Activated CD8-positive, alpha-beta memory T cell treated with anti-CD3 and anti-CD28 coated beads for 1 hour (primary cell): ENCODE results near the gene POLR1B.
"Not testable (repeated sequence)": the region's sequence is repeated elsewhere in the genome, so short reads cannot be mapped to it uniquely, and the experiment has no call there.

Experiments
- DNase-seq, 2 donors: peaks; one replicate each; pipeline ENCODE4 v3.0.0-alpha.2; 2020; ENCODE audit warnings: low read depth in 1 of 2; ENCODE audit errors: extremely low read depth in 1 of 2

POLR1B gene

DNA sequence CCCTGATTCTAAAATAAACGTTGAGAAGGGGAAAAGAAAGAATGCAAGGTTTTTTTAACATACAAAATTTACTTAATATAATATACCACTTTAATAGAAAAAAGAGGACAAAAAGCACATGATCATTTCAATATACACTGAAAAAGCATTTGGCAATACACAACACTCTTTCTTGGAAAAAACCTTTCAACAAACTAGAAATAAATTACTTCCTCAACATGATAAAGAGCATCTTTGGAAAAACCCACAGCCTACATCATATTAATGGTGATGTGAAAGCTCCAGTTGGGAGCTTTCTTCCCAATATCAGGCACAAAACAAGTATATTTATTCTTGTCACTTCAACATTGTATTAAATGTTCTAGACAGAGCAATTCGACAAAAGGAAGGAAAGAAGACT, 3.0 kb upstream of the POLR1B start:
- no peak for DNase-seq

DNA sequence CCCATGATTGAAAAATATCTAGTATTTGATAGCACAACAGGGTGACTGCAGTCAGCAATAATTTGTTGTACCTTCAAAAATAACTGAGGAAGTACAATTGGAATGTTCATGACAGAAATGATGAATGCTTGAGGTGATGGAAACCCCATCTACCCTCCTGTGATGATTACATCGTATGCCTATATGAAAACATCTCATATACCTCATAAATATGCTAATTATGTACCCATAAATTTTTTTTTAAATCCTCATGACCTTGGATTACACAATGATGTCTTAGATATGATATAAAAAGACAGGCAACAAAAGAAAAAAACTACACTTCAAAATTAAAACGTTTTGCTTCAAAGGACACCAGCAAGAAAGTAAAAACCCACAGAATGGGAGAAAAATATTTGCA, 1.4 kb upstream of the POLR1B start:
- DNase-seq = no peak

DNA sequence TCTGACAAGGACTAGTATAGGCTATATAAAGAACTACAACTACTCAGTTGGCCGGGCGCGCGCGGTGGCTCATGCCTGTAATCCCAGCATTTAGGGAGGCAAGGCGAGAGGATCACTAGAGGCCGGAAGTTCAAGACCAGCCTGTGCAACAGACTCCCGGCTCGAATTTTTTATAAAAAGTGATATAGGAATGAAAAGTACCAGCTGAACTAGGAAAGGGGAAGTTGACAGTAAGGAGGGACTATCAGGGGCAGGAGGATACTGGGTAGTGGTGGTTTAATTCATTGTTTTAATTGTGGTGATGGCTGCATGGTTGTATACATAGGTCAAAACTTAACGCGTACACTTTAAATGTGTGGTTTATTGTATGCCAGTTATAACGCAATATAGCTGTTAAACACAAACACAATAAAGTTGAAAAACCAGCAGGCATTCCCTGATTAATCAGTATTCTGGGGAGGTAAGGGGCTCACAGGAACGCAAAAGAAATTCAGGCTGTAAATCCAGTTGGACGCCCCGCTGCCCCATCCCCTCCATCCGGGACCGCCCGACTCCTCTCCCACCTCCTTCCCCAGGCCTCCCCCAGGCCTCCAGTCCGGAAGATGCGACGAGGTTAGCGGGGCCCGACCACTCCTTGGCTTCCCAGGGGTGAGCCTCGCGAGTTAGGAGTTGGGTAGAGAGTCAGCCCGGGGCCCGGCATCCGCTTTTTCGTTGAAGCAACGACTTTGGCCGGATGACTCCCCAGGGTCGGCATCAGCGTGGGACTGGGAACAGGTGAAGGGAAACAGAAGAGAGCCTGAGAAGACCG, 746 bp upstream of the POLR1B start:
- DNase-seq = peak; percentile 31 to 51

DNA sequence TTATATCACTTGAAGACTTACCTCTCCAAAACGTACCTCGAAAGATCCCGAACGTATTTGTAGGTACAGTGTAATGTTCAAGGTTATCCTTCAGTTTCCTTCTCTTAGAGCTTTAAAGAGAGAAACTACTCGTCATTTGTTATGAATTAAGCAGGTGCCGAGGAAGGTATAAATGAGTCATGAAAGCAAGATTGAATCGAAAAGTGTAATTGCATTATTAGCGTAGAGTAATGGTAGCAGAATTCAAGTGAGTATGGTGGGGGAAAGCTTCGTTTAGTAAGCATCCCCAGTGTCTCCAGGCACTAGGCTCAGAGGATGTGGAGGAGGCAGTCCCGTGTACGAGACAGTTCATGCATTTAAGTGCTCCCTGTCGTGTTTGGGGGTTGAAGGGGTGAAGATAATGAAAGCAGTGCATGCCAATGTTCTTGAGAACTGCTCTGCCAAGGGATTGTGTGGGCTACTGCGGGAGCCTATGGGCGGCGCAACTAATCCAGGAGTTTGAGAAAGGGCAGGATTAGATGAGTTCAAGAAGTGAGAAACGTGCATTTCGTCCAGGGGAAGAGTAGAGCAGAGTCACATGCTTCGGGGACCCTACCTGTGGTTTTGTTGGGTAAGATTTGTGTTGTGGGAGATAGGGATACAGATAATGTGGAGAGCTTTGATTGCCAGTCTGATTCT, 858 bp downstream of the POLR1B start:
- DNase-seq = no peak

DNA sequence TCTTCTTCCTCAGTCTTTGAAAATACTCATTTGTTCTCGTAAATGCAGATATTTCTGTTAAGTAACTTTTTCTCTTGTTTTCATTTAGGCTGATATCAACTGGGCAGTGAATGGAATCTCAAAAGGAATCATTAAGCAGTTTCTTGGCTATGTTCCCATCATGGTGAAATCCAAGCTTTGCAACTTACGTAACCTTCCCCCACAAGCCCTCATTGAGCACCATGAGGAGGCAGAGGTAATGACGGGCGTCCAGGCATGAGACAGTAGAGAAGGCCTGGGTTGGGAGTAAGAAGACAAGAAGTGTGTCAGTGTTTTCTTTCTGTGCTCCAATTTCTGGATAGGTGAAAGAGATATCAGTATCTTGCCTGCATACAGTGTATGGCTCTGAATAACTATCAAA, 5.1 kb downstream of the POLR1B start:
- no peak for DNase-seq

DNA sequence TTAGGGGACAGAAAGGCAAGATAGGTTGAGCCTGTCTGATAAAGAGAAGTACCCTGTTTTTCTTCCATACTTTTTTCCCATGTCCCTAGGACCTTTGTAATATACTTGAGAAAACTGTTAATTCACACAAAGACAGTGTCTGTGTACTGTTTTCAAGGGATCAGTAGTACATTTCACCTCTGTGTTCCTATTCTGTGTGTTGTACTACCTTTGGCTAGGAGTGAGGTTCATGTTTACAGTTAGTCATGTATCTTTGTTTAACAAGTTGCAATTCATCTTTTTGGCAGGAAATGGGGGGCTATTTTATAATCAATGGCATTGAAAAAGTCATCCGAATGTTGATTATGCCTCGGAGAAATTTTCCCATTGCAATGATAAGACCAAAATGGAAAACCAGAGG, 6.7 kb downstream of the POLR1B start:
- no peak for DNase-seq

DNA sequence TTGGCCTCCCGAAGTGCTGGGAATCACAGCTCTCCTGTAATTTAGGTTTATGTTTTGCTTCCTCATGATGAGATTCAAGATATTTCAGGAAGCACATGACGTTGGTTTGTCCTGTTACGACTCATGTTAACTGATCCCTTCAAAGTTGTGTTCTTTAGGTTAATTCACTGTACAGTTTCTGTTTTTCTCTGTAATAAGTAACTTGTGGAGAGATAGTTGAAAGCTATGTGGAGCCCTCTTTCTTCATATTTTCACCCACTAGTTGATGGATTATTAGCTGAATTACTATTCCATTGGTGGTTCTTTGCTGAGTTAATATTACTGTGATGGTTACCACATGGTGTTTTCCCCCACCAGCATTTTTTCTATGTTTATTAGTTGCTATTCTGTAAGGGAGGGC, 23.8 kb downstream of the POLR1B start:
- DNase-seq = no peak

DNA sequence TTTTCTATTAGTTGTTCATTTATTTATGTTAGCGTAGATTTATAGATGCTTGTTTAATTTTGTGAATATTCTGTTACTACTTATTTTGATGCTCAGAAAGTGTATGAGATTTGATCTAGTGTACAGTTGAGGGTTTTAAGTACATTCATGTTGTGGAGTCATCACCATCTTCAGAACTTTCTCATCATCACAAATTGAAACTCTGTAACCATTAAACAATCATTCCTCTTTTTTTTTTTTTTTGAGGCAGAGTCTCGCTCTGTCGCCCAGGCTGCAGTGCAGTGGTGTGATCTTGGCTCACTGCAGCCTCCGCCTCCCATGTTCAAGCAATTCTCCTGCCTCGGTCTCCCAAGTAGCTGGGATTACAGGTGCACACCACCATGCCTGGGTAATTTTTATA, 24.2 kb downstream of the POLR1B start:
- not testable (repeated sequence) for DNase-seq

DNA sequence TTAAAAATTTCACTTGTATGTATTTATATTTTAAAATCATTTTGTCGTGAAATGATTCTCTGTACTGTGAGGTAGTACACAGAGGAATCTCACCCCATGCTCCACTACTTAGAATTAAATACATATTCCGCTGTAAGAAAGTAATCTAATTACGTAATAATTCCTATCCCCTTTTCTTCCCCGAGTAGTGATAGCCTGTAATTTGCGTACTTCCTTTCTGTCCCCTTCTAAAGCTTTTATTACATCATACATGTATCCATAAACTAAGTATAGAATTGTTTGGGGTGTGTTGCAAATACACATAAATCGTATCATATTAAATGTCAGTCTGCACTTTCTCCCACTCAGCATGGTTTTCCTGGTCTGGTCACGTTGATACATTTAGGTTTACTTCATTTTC, 29.7 kb downstream of the POLR1B start:
- DNase-seq = no peak

DNA sequence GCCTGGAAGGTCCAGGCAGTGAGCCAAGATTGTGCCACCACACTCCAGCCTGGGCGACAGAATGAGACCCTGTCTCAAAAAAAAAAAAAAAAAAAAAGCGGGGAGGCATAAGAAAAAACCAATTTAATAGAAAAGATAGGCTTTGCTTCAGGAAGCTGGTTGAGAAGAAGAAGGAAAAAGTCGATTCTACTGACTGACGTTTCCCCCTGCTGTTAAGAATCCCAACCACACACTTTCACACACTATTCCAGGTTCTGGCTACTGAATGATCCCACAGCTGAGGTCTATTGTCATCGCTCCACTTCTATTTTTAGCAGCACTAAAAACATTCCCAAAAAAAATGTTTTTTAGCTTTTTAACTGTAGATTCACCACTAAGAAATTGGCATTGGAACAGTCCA, 35.5 kb downstream of the POLR1B start:
- DNase-seq = no peak

DNA sequence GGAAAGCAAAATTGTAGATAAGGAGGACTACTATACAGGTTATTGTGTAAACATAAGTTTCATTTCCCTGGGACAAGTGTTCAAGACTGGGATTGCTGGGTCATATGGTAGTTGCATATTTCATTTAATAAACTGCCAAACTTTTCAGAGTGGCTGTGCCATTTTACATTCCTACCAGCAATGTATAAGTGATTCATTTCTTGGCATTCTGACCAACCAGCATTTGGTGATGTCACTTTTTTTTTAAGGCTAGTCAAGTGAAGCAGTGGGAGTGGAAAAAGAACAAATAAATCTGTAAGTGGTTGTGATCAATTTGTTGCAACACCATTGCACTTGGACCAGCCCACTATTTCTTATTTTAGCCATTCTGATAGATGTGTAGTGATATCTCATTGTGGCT, 37.0 kb downstream of the POLR1B start:
- DNase-seq = no peak

DNA sequence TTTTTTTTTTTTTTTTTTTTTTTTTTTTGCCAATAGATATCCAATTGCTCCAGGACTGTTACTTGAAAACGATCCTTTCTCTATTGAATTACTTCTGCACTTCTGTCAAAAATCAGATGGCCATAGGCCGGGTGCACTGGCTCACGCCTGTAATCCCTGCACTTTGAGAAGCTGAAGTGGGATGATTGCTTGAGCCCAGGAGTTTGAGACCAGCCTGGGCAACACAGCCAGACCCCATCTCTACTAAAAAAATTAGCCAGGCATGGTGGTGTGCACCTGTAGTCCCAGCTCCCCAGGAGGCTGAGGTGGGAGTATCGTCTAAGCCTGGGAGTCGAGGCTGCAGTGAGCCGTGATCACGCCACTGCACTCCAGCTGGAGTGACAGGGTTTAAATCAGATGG, 37.8 kb downstream of the POLR1B start:
- no peak for DNase-seq

DNA sequence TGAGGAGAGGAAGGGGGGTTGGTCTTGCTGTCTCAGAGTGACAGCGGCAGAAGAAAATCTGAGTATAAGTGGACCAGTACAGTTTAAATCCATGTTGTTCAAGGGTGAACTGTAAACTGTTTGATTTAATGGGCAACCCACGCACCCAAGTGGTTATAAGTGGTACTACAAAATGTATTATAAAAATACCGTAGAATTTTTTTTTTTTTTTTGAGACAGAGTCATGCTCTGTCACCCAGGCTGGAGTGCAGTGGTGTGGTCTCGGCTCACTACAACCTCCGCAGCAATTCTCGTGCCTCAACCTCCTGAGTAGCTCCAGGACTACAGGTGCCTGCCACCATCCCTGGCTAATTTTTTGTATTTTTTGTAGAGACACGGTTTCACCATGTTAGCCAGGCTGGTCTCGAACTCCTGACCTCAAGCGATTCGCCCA, 40.1 kb downstream of the POLR1B start:
- no peak for DNase-seq

DNA sequence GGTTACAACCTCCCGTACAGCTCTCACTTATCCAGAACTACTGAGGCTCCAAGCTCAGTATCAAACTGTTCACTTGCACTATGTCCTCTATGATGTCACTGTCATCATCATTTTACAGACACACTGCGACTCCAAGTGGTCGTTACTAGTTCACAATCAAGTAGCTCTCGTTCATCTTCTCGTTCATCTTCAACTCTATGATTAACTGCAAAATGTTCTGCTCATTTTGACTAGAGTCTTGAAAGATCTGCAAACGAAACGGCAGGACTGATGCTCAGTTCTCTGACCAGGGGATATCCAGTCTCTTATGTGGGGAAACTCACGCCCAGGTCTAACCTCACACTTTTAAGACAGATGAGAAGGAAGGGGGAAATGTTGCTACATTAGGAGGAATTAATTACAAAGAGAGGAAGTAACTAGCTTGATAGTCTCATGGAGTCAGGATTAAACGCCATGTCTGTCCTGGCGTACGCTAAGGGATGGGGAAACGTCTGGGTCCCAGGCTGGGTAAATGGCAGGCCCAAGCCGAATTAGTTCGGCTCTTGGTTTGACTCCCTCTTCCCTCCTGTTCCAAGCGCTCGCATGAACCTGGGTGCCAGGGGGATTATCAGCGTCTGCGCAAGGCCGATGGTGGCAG, 41.4 kb downstream of the POLR1B start:
- peak in 1 of 2 donors; percentile 8 for DNase-seq

DNA sequence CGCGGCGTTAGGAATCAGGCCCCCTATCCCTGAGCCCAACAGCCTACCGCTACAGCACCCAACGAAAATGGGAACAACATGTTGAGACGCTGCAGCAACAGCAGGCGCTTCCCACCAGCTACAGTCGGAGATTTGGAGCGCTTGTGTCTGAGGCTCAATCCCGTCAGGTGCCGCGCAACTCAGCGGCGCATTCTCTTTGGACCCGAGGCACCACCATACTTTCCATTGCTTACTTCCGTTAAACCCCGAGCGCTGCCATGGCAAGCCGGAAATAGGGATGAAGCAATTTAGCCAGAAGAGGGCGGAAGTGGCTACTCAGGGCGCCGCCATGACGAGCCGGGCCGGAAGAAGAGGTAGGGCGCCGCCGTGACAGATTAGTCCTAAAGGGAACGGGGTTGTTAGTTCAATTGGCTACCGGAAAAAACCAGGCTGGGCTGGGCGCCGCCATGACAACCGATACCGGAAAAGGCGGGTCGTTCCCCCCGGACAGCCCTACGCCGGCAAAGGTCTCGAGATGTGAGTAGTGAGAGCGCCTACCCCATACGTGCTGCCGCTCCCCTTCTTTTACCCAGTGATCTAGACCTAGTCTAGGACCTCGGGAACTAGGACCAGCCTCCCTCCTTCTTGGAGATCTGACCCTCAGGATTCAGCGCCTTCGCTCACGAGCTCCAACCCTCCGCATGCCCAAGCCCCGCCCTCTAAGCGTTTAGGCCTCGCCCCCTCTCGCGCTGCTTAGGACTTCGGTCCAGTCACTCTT, 42.0 kb downstream of the POLR1B start, which contains the start of gene CHCHD5:
TSS of gene CHCHD5 (plus strand) at position 476 of the 757 bp plus-strand sequence. CDS start at position 515, 39 bp downstream.
- DNase-seq = peak; percentile 81 to 85

DNA sequence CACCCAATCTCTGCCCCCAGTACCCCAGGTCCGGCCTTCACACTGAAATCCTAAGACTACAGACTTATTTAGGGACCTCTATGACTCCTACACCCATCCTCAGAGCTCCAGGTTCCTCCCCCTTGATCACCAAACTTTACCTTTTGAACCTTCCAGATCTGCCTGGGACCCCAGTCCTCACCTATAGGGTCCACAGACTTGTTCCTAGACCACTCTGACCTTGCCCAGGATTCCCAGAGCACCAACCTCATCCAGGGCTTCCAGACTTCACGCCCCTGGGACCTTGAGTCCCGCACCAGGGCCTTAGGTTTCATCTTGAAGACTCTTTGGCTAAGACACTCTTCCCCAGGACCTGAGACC, 42.6 kb downstream of the POLR1B start:
- no peak for DNase-seq

DNA sequence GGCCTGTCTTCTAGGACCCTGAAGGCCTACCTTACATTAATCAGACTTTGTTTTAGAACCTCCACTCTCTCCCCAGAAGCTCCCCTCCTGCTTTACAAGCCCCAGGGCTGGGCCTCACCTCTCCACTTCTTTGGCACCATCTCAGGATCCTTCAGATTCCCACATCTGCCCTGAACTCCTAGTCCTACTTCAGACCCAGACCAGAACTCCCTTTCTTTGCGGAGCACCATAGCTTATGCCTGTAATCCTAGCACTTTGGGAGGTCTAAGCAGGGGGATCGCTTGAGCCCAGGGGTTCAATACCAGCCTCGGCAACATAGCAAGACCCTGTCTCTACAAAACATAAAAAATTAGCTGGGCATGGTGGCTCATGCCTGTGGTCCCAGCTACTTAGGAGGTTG, 43.1 kb downstream of the POLR1B start:
- DNase-seq = no peak

DNA sequence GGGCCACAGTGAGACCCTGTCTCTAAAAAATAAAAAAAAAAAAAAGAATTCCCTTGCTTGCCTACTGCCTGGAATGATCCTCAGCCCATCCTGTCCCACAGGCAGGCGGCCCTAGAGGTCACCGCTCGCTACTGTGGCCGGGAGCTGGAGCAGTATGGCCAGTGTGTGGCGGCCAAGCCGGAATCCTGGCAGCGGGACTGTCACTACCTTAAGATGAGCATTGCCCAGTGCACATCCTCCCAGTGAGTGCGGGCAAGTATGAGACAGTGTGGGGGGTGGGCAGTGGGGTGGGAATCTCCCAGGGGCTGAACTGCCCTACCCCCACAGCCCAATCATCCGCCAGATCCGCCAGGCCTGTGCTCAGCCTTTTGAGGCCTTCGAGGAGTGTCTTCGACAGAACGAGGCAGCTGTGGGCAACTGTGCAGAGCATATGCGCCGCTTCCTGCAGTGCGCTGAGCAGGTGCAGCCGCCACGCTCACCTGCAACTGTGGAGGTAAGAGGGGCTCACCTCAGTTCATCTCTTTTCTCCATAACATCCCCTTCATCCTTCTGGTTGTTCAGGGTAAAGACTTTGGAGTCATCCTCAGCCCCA, 43.7 kb downstream of the POLR1B start:
- no peak for DNase-seq

DNA sequence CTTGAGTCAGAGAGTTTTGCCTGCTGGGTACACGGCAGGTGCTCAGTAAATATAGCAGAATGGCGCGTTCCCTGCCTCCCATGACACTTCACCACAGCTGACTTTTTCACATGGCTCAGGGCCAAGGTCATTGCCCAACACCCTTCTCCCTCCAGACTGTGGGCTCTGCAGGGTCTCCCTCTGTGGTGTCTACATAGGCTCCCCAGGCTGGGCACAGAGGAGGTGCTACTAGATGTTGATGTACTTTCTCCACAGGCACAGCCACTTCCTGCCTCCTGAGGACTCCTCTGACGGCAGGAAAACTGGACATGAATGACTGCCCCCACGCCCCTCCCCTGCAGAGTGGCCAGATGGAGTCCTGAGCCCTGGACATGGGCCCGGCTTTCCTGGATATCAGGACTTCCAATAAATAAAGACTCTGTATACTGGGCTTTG, 46.4 kb downstream of the POLR1B start:
- DNase-seq = no peak

DNA sequence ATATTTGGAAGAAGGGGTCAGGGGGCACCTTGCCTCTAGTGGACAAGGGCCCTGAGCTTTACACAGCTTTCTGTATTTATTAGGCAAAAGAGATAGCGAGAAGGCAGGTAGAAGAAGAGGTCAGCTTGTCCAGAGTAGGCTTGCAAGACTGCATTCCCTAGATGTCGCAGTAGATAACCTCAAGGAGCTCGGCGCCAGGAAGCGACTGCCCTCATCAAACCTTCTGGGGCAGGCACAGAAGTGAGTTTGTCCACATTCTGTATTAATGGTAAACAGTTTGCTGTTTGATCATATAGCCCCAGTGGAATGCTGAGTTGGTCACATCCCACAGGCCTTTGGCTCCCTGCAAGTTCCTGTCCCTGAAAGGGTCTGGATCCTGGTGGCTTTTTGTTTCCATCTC, 49.1 kb downstream of the POLR1B start:
- DNase-seq = no peak

DNA sequence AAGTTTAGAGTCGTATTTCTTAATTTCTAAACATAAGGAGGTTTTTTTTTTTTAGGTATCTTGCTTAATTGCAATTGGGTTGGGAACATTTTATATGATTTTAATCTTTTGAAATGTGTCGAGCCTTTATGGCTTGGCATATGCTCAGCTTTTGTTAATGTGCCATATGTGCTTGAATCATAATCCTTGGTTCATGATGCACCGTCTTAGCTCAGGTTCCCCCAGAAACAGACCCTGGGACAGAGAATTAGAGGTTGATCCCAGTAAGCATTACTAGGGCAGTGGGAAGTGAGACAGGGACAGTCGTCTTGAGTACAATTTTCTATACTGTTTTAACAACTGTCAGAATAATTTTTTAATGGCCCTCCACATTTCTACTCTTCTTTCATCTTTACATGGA, 51.5 kb downstream of the POLR1B start:
- no peak for DNase-seq
